Sciatic nerve (tissue), 1 donor: ENCODE measurements around the gene KRTAP2-2. TPM values are rescaled to one million over a fixed set of nuclear protein-coding genes. Genes with fewer than 3 reads are reported as not detected.

ENCODE experiments used
- total RNA-seq: library from RNA; stranded (reverse); fragmentation: NEBNext Ultra II Directional; extraction: Animal tissue kit (Norgen Biotek cat#: 25700); gene quantifications from one replicate; pipeline ENCODE4 v1.2.1, GENCODE V29; 2021
- donor health status: DM: no; HTN: no; CAD: no.

KRTAP2-2 gene
- total RNA-seq, 1 donor from 2014 or later: not detected

Other genes with a start within 250 kb of the KRTAP2-2 start
- gene KRT10, start 232.6 kb downstream of the KRTAP2-2 start, total RNA-seq: 34.1 TPM
- gene KRT12, start 188.0 kb downstream of the KRTAP2-2 start, total RNA-seq: not detected
- gene KRT20, start 170.0 kb downstream of the KRTAP2-2 start, total RNA-seq: not detected
- gene KRT23, start 117.6 kb downstream of the KRTAP2-2 start, total RNA-seq: 0.53 TPM
- gene KRT39, start 88.3 kb downstream of the KRTAP2-2 start, total RNA-seq: not detected
- not detected for gene KRT40, start 70.9 kb downstream of the KRTAP2-2 start, total RNA-seq
- not detected for gene KRTAP3-3, start 61.1 kb downstream of the KRTAP2-2 start, total RNA-seq
- gene KRTAP3-2, start 55.3 kb downstream of the KRTAP2-2 start, total RNA-seq: not detected
- gene KRTAP3-1, start 46.1 kb downstream of the KRTAP2-2 start, total RNA-seq: not detected
- gene KRTAP1-5, start 28.0 kb downstream of the KRTAP2-2 start, total RNA-seq: not detected
- not detected for gene KRTAP1-4, start 25.0 kb downstream of the KRTAP2-2 start, total RNA-seq
- gene KRTAP1-3, start 20.4 kb downstream of the KRTAP2-2 start, total RNA-seq: not detected
- gene KRTAP1-1, start 13.8 kb downstream of the KRTAP2-2 start, total RNA-seq: not detected
- not detected for gene KRTAP2-1, start 7.9 kb downstream of the KRTAP2-2 start, total RNA-seq
- not detected for gene KRTAP2-3, start 4.9 kb upstream of the KRTAP2-2 start, total RNA-seq
- not detected for gene KRTAP2-4, start 10.6 kb upstream of the KRTAP2-2 start, total RNA-seq
- not detected for gene KRTAP4-7, start 28.9 kb upstream of the KRTAP2-2 start, total RNA-seq
- not detected for gene KRTAP4-8, start 42.9 kb upstream of the KRTAP2-2 start, total RNA-seq
- not detected for gene KRTAP4-16, start 47.0 kb upstream of the KRTAP2-2 start, total RNA-seq
- gene KRTAP4-9, start 50.2 kb upstream of the KRTAP2-2 start, total RNA-seq: not detected
- not detected for gene KRTAP4-11, start 63.1 kb upstream of the KRTAP2-2 start, total RNA-seq
- not detected for gene KRTAP4-12, start 69.0 kb upstream of the KRTAP2-2 start, total RNA-seq
- gene KRTAP4-6, start 85.3 kb upstream of the KRTAP2-2 start, total RNA-seq: not detected
- not detected for gene KRTAP4-5, start 94.6 kb upstream of the KRTAP2-2 start, total RNA-seq
- not detected for gene KRTAP4-4, start 105.5 kb upstream of the KRTAP2-2 start, total RNA-seq
- not detected for gene KRTAP4-3, start 113.0 kb upstream of the KRTAP2-2 start, total RNA-seq
- not detected for gene KRTAP4-2, start 123.0 kb upstream of the KRTAP2-2 start, total RNA-seq
- not detected for gene KRTAP4-1, start 129.7 kb upstream of the KRTAP2-2 start, total RNA-seq
- not detected for gene KRTAP9-1, start 134.7 kb upstream of the KRTAP2-2 start, total RNA-seq
- not detected for gene KRTAP9-2, start 171.4 kb upstream of the KRTAP2-2 start, total RNA-seq
- not detected for gene KRTAP9-3, start 177.2 kb upstream of the KRTAP2-2 start, total RNA-seq
- gene KRTAP9-8, start 182.8 kb upstream of the KRTAP2-2 start, total RNA-seq: not detected
- gene KRTAP9-4, start 194.5 kb upstream of the KRTAP2-2 start, total RNA-seq: not detected
- not detected for gene KRTAP9-9, start 200.2 kb upstream of the KRTAP2-2 start, total RNA-seq
- not detected for gene KRTAP9-6, start 210.1 kb upstream of the KRTAP2-2 start, total RNA-seq
- gene KRTAP9-7, start 220.5 kb upstream of the KRTAP2-2 start, total RNA-seq: not detected
- not detected for gene KRTAP29-1, start 247.6 kb upstream of the KRTAP2-2 start, total RNA-seq